ENCODE data around the gene ZSCAN21. TPM values are rescaled to one million over a fixed set of nuclear protein-coding genes. Genes with fewer than 3 reads are reported as not detected.

ZSCAN21 gene
- total RNA-seq, 1 donor from 2014 or later, result 26.3 TPM

- Mint-ChIP-seq H3K36me3 (ENCODE audit: unreplicated experiment) (peaks cover 16% of the 10 kb centered on the region), H3K9me3 (ENCODE audit: unreplicated experiment) (peaks cover 5% of the 10 kb centered on the region), H3K4me3 (ENCODE audit: unreplicated experiment) (no peak overlapping the region), H3K27me3 (ENCODE audit: unreplicated experiment) (peaks cover 7% of the 10 kb centered on the region), H3K27ac (ENCODE audit: unreplicated experiment) (no peak overlapping the region), H3K4me1 (ENCODE audit: low read depth, unreplicated experiment) (peaks cover 5% of the 10 kb centered on the region)
- TF ChIP-seq CTCF (IDR thresholded peaks at IDR 0.05; ENCODE audit: partially characterized antibody, unreplicated experiment), result no peak
- no peak for DNase-seq
These were observed 14.6 kb downstream of the ZSCAN21 start for GRCh38 chr7:100064162-100064561.

- peak overlapping the region; percentile 17 for H3K27ac Mint-ChIP-seq (ENCODE audit: unreplicated experiment)
- no peak for TF ChIP-seq CTCF (IDR thresholded peaks at IDR 0.05; ENCODE audit: partially characterized antibody, unreplicated experiment)
- no peak overlapping the region for H3K4me3 Mint-ChIP-seq (ENCODE audit: unreplicated experiment)
These were observed 16.0 kb downstream of the ZSCAN21 start for GRCh38 chr7:100065452-100066186.

GRCh38 chr7:100066953-100067352 is 17.4 kb downstream of the ZSCAN21 start:
- Mint-ChIP-seq H3K27me3 (ENCODE audit: unreplicated experiment) (peaks cover 12% of the 10 kb centered on the region), H3K4me1 (ENCODE audit: low read depth, unreplicated experiment) (no peaks in the 10 kb centered on the region), H3K27ac (ENCODE audit: unreplicated experiment) (no peak overlapping the region), H3K4me3 (ENCODE audit: unreplicated experiment) (no peak overlapping the region), H3K36me3 (ENCODE audit: unreplicated experiment) (peaks cover 33% of the 10 kb centered on the region), H3K9me3 (ENCODE audit: unreplicated experiment) (peaks cover 25% of the 10 kb centered on the region)
- TF ChIP-seq CTCF (IDR thresholded peaks at IDR 0.05; ENCODE audit: partially characterized antibody, unreplicated experiment), result no peak
- no peak for DNase-seq

More at GRCh38 chr7:100065452-100066186, 16.0 kb downstream of the ZSCAN21 start:
- DNase-seq, result no peak
- Mint-ChIP-seq H3K36me3 (ENCODE audit: unreplicated experiment) (peaks cover 20% of the 10 kb centered on the region), H3K9me3 (ENCODE audit: unreplicated experiment) (peaks cover 13% of the 10 kb centered on the region), H3K27me3 (ENCODE audit: unreplicated experiment) (peaks cover 11% of the 10 kb centered on the region), H3K4me1 (ENCODE audit: low read depth, unreplicated experiment) (peaks cover 5% of the 10 kb centered on the region)

GRCh38 chr7:100069991-100070390 is 20.4 kb downstream of the ZSCAN21 start:
- H3K27ac Mint-ChIP-seq (ENCODE audit: unreplicated experiment), result no peak overlapping the region
- DNase-seq, result no peak
- H3K4me3 Mint-ChIP-seq (ENCODE audit: unreplicated experiment), result no peak overlapping the region

More at GRCh38 chr7:100069991-100070390, 20.4 kb downstream of the ZSCAN21 start:
- TF ChIP-seq CTCF (IDR thresholded peaks at IDR 0.05; ENCODE audit: partially characterized antibody, unreplicated experiment), result no peak
- peaks cover 16% of the 10 kb centered on the region for H3K27me3 Mint-ChIP-seq (ENCODE audit: unreplicated experiment)
- peaks cover 36% of the 10 kb centered on the region for H3K9me3 Mint-ChIP-seq (ENCODE audit: unreplicated experiment)
- H3K36me3 Mint-ChIP-seq (ENCODE audit: unreplicated experiment), result peaks cover 44% of the 10 kb centered on the region
- no peaks in the 10 kb centered on the region for H3K4me1 Mint-ChIP-seq (ENCODE audit: low read depth, unreplicated experiment)
